Spleen (tissue), 11 donors: Measurements from ENCODE around the gene USHBP1. TPM values are rescaled to one million over a fixed set of nuclear protein-coding genes. Genes with fewer than 3 reads are reported as not detected.

Experiments
- DNase-seq: peaks from one replicate; pipeline ENCODE4 v3.0.0-alpha.2; 2020
- H3K27ac ChIP-seq, 8 donors: fragments of 200-600 bp; sonication (generic) in 7 of 8; 1 replicate in 4 of 8; 2 replicates in 4 of 8; pipeline versions ENCODE4 v1.5.0 to v1.8.0; 2016 to 2021; ENCODE audit warnings: inconsistent platforms in 4 of 8, mild to moderate bottlenecking in 4 of 8, moderate library complexity in 1 of 8
- H3K27me3 ChIP-seq, 7 donors: fragments of 200-600 bp; sonication (generic) in 6 of 7; replicated peaks in 1 of 7; 1 replicate in 4 of 7; 2 replicates in 3 of 7; pipeline versions ENCODE4 v1.5.0 to v1.8.0; 2016 to 2021; ENCODE audit warnings: inconsistent platforms in 3 of 7, mild to moderate bottlenecking in 1 of 7
- H3K36me3 ChIP-seq, 6 donors: fragments of 200-600 bp; sonication (generic) in 5 of 6; 1 replicate in 4 of 6; 2 replicates in 2 of 6; pipeline versions ENCODE4 v1.5.0 to v1.8.0; 2016 to 2021; ENCODE audit warnings: inconsistent platforms in 2 of 6
- H3K4me1 ChIP-seq, 6 donors: fragments of 200-600 bp; sonication (generic) in 5 of 6; 1 replicate in 3 of 6; 2 replicates in 3 of 6; pipeline versions ENCODE4 v1.5.0 to v1.8.0; 2016 to 2021; ENCODE audit warnings: inconsistent platforms in 3 of 6
- H3K4me3 ChIP-seq, 8 donors: fragments of 200-600 bp; sonication (generic) in 7 of 8; 1 replicate in 4 of 8; 2 replicates in 4 of 8; pipeline versions ENCODE4 v1.5.0 to v1.8.0; 2016 to 2021; ENCODE audit warnings: inconsistent platforms in 4 of 8, mild to moderate bottlenecking in 4 of 8, moderate library complexity in 2 of 8
- H3K9me3 ChIP-seq, 8 donors: fragments of 200-600 bp; sonication (generic) in 7 of 8; 1 replicate in 4 of 8; 2 replicates in 4 of 8; pipeline versions ENCODE4 v1.5.0 to v1.8.0; 2016 to 2021; ENCODE audit warnings: inconsistent platforms in 4 of 8
- CTCF ChIP-seq, 11 experiments: fragments of 200-600 bp in 7 of 11; fragments of 450-650 bp in 4 of 11; sonication (generic) in 4 of 11; IDR thresholded peaks in 8 of 11; conservative IDR thresholded peaks in 3 of 11; 1 replicate in 7 of 11; 2 replicates in 4 of 11; pipeline versions ENCODE4 v1.4.0 to v1.8.0; 2016 to 2021; ENCODE audit warnings: antibody characterized with exemption in 11 of 11, inconsistent platforms in 4 of 11, mild to moderate bottlenecking in 1 of 11
- POLR2A ChIP-seq, 3 donors: fragments of 450-650 bp; IDR thresholded peaks; one replicate each; pipeline ENCODE4 v1.5.1; 2017; ENCODE audit warnings: antibody characterized with exemption in 3 of 3, mild to moderate bottlenecking in 1 of 3
- POLR2AphosphoS5 ChIP-seq, 3 donors: sonication (generic); formaldehyde crosslinking; IDR thresholded peaks; one replicate each; pipeline ENCODE4 v1.5.1; 2017; ENCODE audit warnings: antibody characterized with exemption in 3 of 3
- WGBS, 5 donors: extraction: QIAGEN DNeasy Blood & Tissue Kit in 3 of 5; methylation state at CpG; one replicate each; pipeline versions ENCODE4 v1.1.5 to v1.1.7; 2013 to 2018; 5-methylcytosine and 5-hydroxymethylcytosine counted together
- intact Hi-C: fragments of 100-400 bp; cut with DNase I; formaldehyde crosslinking; loops from one replicate; pipeline ENCODE4 v1.15.0; 2023; ENCODE audit warnings: low total_unique reads
- polyA plus RNA-seq, 3 donors: library from polyadenylated mRNA; stranded (reverse); fragments of 200-250 nt; gene quantifications; one replicate each; pipeline ENCODE4 v1.2.1, GENCODE V29; 2013
- total RNA-seq, 7 donors: library from RNA; depleted of rRNA in 3 of 7; stranded (reverse); fragments of >200 nt in 3 of 7; fragmentation: NEBNext Ultra II Directional in 4 of 7; extraction: Animal tissue kit (Norgen Biotek cat#: 25700) in 4 of 7; gene quantifications; one replicate each; pipeline versions ENCODE4 v1.1.0 to v1.2.1, GENCODE V29; 2016 to 2021
- donor health status: healthy with polysubstance abuse.
- donor health status: DM: no; HTN: no; CAD: no; lungs with moderate emphysema.
- donor health status: DM: no; HTN: no; CAD: no.
- donor health status: Bipolar disorder and iron deficiency.
- donor health status: healthy.
- donor health status: DM: no; HTN: no; CAD: no.
- donor health status: DM: yes; HTN: yes; CAD: no.

USHBP1 gene
- total and polyA plus RNA-seq, 10 donors, result 3.1 to 16.6 (median 8.3) TPM

GRCh38 chr19:17259118-17259780 is 5.3 kb downstream of the USHBP1 start:
- no peak for DNase-seq
- 89 to 96% (median 92%) methylated on average over 8 to 9 of the region's 9 CpGs for WGBS, 5 donors
- H3K27ac ChIP-seq, result no peak overlapping the region
- no peak overlapping the region for H3K4me3 ChIP-seq
- H3K4me1 ChIP-seq, result peaks cover 0 to 21% (median 9%) of the 10 kb centered on the region in 6 donors
- H3K27me3 ChIP-seq, result no peaks in the 10 kb centered on the region
- TF ChIP-seq POLR2AphosphoS5 (IDR thresholded peaks at IDR 0.05) (no peak), CTCF (IDR thresholded peaks at IDR 0.05 in 8 of 11, conservative IDR thresholded peaks at IDR 0.05 in 3 of 11) (peak in 1 of 11 experiments; percentile 17)
- peaks cover 0 to 13% (median 4%) of the 10 kb centered on the region in 8 donors for H3K9me3 ChIP-seq
- H3K36me3 ChIP-seq, result peaks cover 0 to 10% (median 0%) of the 10 kb centered on the region in 6 donors
- intact Hi-C loops, result no loop called here

- no peak overlapping the region for H3K4me3 ChIP-seq
- H3K4me1 ChIP-seq, result peaks cover 0 to 7% (median 6%) of the 10 kb centered on the region in 6 donors
- TF ChIP-seq CTCF (IDR thresholded peaks at IDR 0.05 in 8 of 11, conservative IDR thresholded peaks at IDR 0.05 in 3 of 11) (no peak), POLR2A (IDR thresholded peaks at IDR 0.05) (no peak), POLR2AphosphoS5 (IDR thresholded peaks at IDR 0.05) (no peak)
- H3K27me3 ChIP-seq, result no peaks in the 10 kb centered on the region
- 77 to 90% (median 82%) methylated on average over 3 of the region's 3 CpGs for WGBS, 5 donors
- no peak overlapping the region for H3K27ac ChIP-seq
- peaks cover 0 to 13% (median 4%) of the 10 kb centered on the region in 8 donors for H3K9me3 ChIP-seq
- DNase-seq, result no peak
- peaks cover 0 to 12% (median 0%) of the 10 kb centered on the region in 6 donors for H3K36me3 ChIP-seq
- intact Hi-C loops, result no loop called here
These were observed 8.4 kb downstream of the USHBP1 start for GRCh38 chr19:17256130-17256529.

GRCh38 chr19:17255150-17255621 is 9.4 kb downstream of the USHBP1 start:
- 81 to 91% (median 86%) methylated on average over 17 to 18 of the region's 18 CpGs for WGBS, 5 donors
- H3K4me1 ChIP-seq, result no peaks in the 10 kb centered on the region
- no peak for TF ChIP-seq POLR2A (IDR thresholded peaks at IDR 0.05)
- no peak for TF ChIP-seq POLR2AphosphoS5 (IDR thresholded peaks at IDR 0.05)
- H3K27me3 ChIP-seq, result no peaks in the 10 kb centered on the region
- no peak overlapping the region for H3K4me3 ChIP-seq
- peaks cover 0 to 13% (median 4%) of the 10 kb centered on the region in 8 donors for H3K9me3 ChIP-seq
- DNase-seq, result no peak
- intact Hi-C loops, result no loop called here
- peaks cover 0 to 12% (median 0%) of the 10 kb centered on the region in 6 donors for H3K36me3 ChIP-seq
- no peak overlapping the region for H3K27ac ChIP-seq

- H3K4me3 ChIP-seq, result no peak overlapping the region
- no peaks in the 10 kb centered on the region for H3K27me3 ChIP-seq
- intact Hi-C loops, result no loop called here
- peaks cover 0 to 8% (median 3%) of the 10 kb centered on the region in 8 donors for H3K9me3 ChIP-seq
- H3K27ac ChIP-seq, result no peak overlapping the region
- no peak for DNase-seq
- H3K4me1 ChIP-seq, result no peaks in the 10 kb centered on the region
- TF ChIP-seq CTCF (IDR thresholded peaks at IDR 0.05 in 8 of 11, conservative IDR thresholded peaks at IDR 0.05 in 3 of 11) (no peak), POLR2A (IDR thresholded peaks at IDR 0.05) (no peak), POLR2AphosphoS5 (IDR thresholded peaks at IDR 0.05) (no peak)
- peaks cover 0 to 12% (median 0%) of the 10 kb centered on the region in 6 donors for H3K36me3 ChIP-seq
- WGBS, 5 donors, result 76 to 84% (median 80%) methylated on average over 10 of the region's 10 CpGs
These were observed 9.9 kb downstream of the USHBP1 start for GRCh38 chr19:17254636-17255035.
